ENCODE results near the gene FOSL1. TPM values are rescaled to one million over a fixed set of nuclear protein-coding genes. Genes with fewer than 3 reads are reported as not detected.

The FOSL1 gene
- total and polyA plus RNA-seq, 2 of the 13 experiments (the other 11 are each of a cell fraction or from before 2014, with no cell fraction given): 4.0 to 4.1 TPM

- no peak for TF ChIP-seq SNAPC4 (CRISPR knock-in tag; IDR thresholded peaks at IDR 0.05)
- peak; percentile 6; the same call in 1 of the 2 replicates for TF ChIP-seq ZFY (CRISPR knock-in tag; IDR thresholded peaks at IDR 0.05)
- peak; percentile 93 for TF ChIP-seq AGO2 (optimal IDR thresholded peaks at IDR 0.05; ENCODE audit: low read depth, low read length)
- no peak for TF ChIP-seq MAX (IDR thresholded peaks at IDR 0.05)
- TF ChIP-seq STAT5B (CRISPR knock-in tag; IDR thresholded peaks at IDR 0.05): no peak
- TF ChIP-seq ZNF790 (CRISPR knock-in tag; IDR thresholded peaks at IDR 0.05; ENCODE audit: borderline replicate concordance): no peak
- TF ChIP-seq ARNT2 (CRISPR knock-in tag; IDR thresholded peaks at IDR 0.05; ENCODE audit: low read depth): no peak
- no peak for TF ChIP-seq E2F2 (CRISPR knock-in tag; IDR thresholded peaks at IDR 0.05; ENCODE audit: borderline replicate concordance)
- TF ChIP-seq KLF9 (CRISPR knock-in tag; IDR thresholded peaks at IDR 0.05; ENCODE audit: low read depth): no peak
- TF ChIP-seq ATF5 (CRISPR knock-in tag; IDR thresholded peaks at IDR 0.05; ENCODE audit: low read depth): no peak
- TF ChIP-seq HOXA7 (CRISPR knock-in tag; IDR thresholded peaks at IDR 0.05): no peak
- TF ChIP-seq NFIC (IDR thresholded peaks at IDR 0.05; ENCODE audit: low read length): no peak
- no peak for TF ChIP-seq ZNF207 (IDR thresholded peaks at IDR 0.05; ENCODE audit: borderline replicate concordance)
- no peak for TF ChIP-seq ZNF460 (CRISPR knock-in tag; IDR thresholded peaks at IDR 0.05; ENCODE audit: borderline replicate concordance)
- no peak for TF ChIP-seq LBX2 (CRISPR knock-in tag; IDR thresholded peaks at IDR 0.05; ENCODE audit: borderline replicate concordance)
- no peak for TF ChIP-seq ZNF232 (CRISPR knock-in tag; IDR thresholded peaks at IDR 0.05; ENCODE audit: borderline replicate concordance)
- TF ChIP-seq XRCC5 (optimal IDR thresholded peaks at IDR 0.05; ENCODE audit: low read length): peak; percentile 73
- TF ChIP-seq ATF3 (CRISPR knock-in tag; IDR thresholded peaks at IDR 0.05): peak; percentile 73
- no peak for TF ChIP-seq ZNF792 (CRISPR knock-in tag; IDR thresholded peaks at IDR 0.05)
- no peak for TF ChIP-seq ZNF331 (CRISPR knock-in tag; IDR thresholded peaks at IDR 0.05)
- no peak for TF ChIP-seq ZNF10 (CRISPR knock-in tag; IDR thresholded peaks at IDR 0.05; ENCODE audit: borderline replicate concordance, low read depth)
- no peak for TF ChIP-seq EEA1 (CRISPR knock-in tag; IDR thresholded peaks at IDR 0.05; ENCODE audit: borderline replicate concordance)
- no peak for TF ChIP-seq ZSCAN20 (CRISPR knock-in tag; IDR thresholded peaks at IDR 0.05; ENCODE audit: borderline replicate concordance)
- no peak for TF ChIP-seq YEATS4 (CRISPR knock-in tag; IDR thresholded peaks at IDR 0.05; ENCODE audit: borderline replicate concordance)
- no peak for TF ChIP-seq NFKB2 (CRISPR knock-in tag; IDR thresholded peaks at IDR 0.05; ENCODE audit: borderline replicate concordance)
These were observed 15.6 kb upstream of the FOSL1 start (continued) for GRCh38 chr11:65915821-65916251.
